WTC11 (cell line): ENCODE results near the gene TSSK2. TPM values are rescaled to one million over a fixed set of nuclear protein-coding genes. Genes with fewer than 3 reads are reported as not detected.

Source experiments
- ATAC-seq: fragments of 200-7000 bp; cut with Tn5 transposase; 2 replicates; pipeline ENCODE4 v1.10.0; 2021; ENCODE audit warnings: mild to moderate bottlenecking, moderate library complexity
- CTCF ChIA-PET: fragments of 300-600 bp; sonication (Branson Sonifier 250); formaldehyde crosslinking; loops from one replicate; lab custom pipeline; 2021; ENCODE audit warnings: antibody characterized with exemption; lab: Charles Lee
- POLR2A ChIA-PET: fragments of 350-600 bp; sonication (Branson Sonifier 250); formaldehyde crosslinking; loops from one replicate; lab custom pipeline; 2021; ENCODE audit warnings: antibody characterized with exemption; lab: Charles Lee
- DNase-seq: peaks from one replicate; pipeline ENCODE4 v3.0.0; 2021; ENCODE audit warnings: low spot score
- H3K27ac Mint-ChIP-seq: 2 replicates; pipeline ENCODE4 v1.8.0; 2021; ENCODE audit warnings: mixed read lengths
- H3K27me3 Mint-ChIP-seq: 2 replicates; pipeline ENCODE4 v1.8.0; 2021; ENCODE audit warnings: low read depth, mild to moderate bottlenecking, moderate library complexity, mixed read lengths
- H3K36me3 Mint-ChIP-seq: 2 replicates; pipeline ENCODE4 v1.8.0; 2021; ENCODE audit warnings: mixed read lengths
- H3K4me1 Mint-ChIP-seq: 2 replicates; pipeline ENCODE4 v1.8.0; 2022; ENCODE audit warnings: mixed read lengths
- H3K4me3 Mint-ChIP-seq: 2 replicates; pipeline ENCODE4 v1.8.0; 2021; ENCODE audit warnings: mild to moderate bottlenecking, moderate library complexity, mixed read lengths
- H3K9me3 Mint-ChIP-seq: 2 replicates; pipeline ENCODE4 v1.8.0; 2021; ENCODE audit warnings: mixed read lengths
- ATF3 ChIP-seq: sonication (generic); formaldehyde crosslinking; conservative IDR thresholded peaks from 2 replicates; pipeline ENCODE4 v1.8.1; 2022; ENCODE audit warnings: mild to moderate bottlenecking, missing genetic modification reagents
- ATF6 ChIP-seq: sonication (generic); formaldehyde crosslinking; IDR thresholded peaks from 2 replicates; pipeline ENCODE4 v1.8.1; 2023; ENCODE audit warnings: mild to moderate bottlenecking, missing genetic modification reagents
- CTCF ChIP-seq: fragments of 200-600 bp; IDR thresholded peaks from 2 replicates; pipeline ENCODE4 v1.8.0; 2022; ENCODE audit warnings: antibody characterized with exemption
- ELF4 ChIP-seq: sonication (generic); formaldehyde crosslinking; IDR thresholded peaks from 2 replicates; pipeline ENCODE4 v1.8.1; 2022; ENCODE audit warnings: low read depth, mild to moderate bottlenecking, moderate library complexity, missing genetic modification reagents
- FOXK1 ChIP-seq: sonication (generic); formaldehyde crosslinking; IDR thresholded peaks from 2 replicates; pipeline ENCODE4 v1.8.0; 2022; ENCODE audit warnings: mild to moderate bottlenecking, moderate library complexity, missing genetic modification reagents
- GABPB1 ChIP-seq: sonication (generic); formaldehyde crosslinking; IDR thresholded peaks from 2 replicates; pipeline ENCODE4 v1.8.1; 2023; ENCODE audit warnings: mild to moderate bottlenecking, missing genetic modification reagents
- HMGA2 ChIP-seq: fragments of 250-450 bp; sonication (Bioruptor Pico); IDR thresholded peaks from 2 replicates; pipeline ENCODE4 v1.4.0; 2021; ENCODE audit warnings: mild to moderate bottlenecking, moderate library complexity
- HMGXB4 ChIP-seq: sonication (generic); formaldehyde crosslinking; IDR thresholded peaks from 2 replicates; pipeline ENCODE4 v1.8.1; 2023; ENCODE audit warnings: mild to moderate bottlenecking, moderate library complexity, missing genetic modification reagents
- IRF1 ChIP-seq: sonication (generic); formaldehyde crosslinking; IDR thresholded peaks from 2 replicates; pipeline ENCODE4 v1.8.0; 2023; ENCODE audit warnings: missing genetic modification reagents
- SP1 ChIP-seq: sonication (generic); formaldehyde crosslinking; conservative IDR thresholded peaks from 2 replicates; pipeline ENCODE4 v1.8.1; 2022; ENCODE audit warnings: missing genetic modification reagents
- STAT6 ChIP-seq: sonication (generic); formaldehyde crosslinking; conservative IDR thresholded peaks from 2 replicates; pipeline ENCODE4 v1.8.1; 2023; ENCODE audit warnings: mild to moderate bottlenecking, low read depth, missing genetic modification reagents, moderate library complexity
- TCF7 ChIP-seq: sonication (generic); formaldehyde crosslinking; IDR thresholded peaks from 2 replicates; pipeline ENCODE4 v1.8.0; 2022; ENCODE audit warnings: mild to moderate bottlenecking, low read depth, missing genetic modification reagents, moderate library complexity
- TEAD4 ChIP-seq: sonication (generic); formaldehyde crosslinking; IDR thresholded peaks from 2 replicates; pipeline ENCODE4 v1.8.0; 2022; ENCODE audit warnings: mild to moderate bottlenecking, missing genetic modification reagents
- USF1 ChIP-seq: sonication (generic); formaldehyde crosslinking; IDR thresholded peaks from 2 replicates; pipeline ENCODE4 v1.8.0; 2022; ENCODE audit warnings: mild to moderate bottlenecking, missing genetic modification reagents
- USF2 ChIP-seq: sonication (generic); formaldehyde crosslinking; IDR thresholded peaks from 2 replicates; pipeline ENCODE4 v1.8.1; 2023; ENCODE audit warnings: mild to moderate bottlenecking, missing genetic modification reagents, moderate library complexity
- ZNF138 ChIP-seq: sonication (generic); formaldehyde crosslinking; conservative IDR thresholded peaks from 2 replicates; pipeline ENCODE4 v1.8.1; 2022; ENCODE audit warnings: mild to moderate bottlenecking, moderate library complexity, missing genetic modification reagents
- ZNF263 ChIP-seq: sonication (generic); formaldehyde crosslinking; IDR thresholded peaks from 2 replicates; pipeline ENCODE4 v1.8.1; 2022; ENCODE audit warnings: low read depth, mild to moderate bottlenecking, moderate library complexity, missing genetic modification reagents
- ZNF396 ChIP-seq: fragments of 250-450 bp; sonication (Bioruptor Pico); IDR thresholded peaks from 2 replicates; pipeline ENCODE4 v1.8.0; 2021; ENCODE audit warnings: mild to moderate bottlenecking, moderate library complexity, borderline replicate concordance
- ZNF416 ChIP-seq: fragments of 250-450 bp; sonication (Bioruptor Pico); IDR thresholded peaks from 2 replicates; pipeline ENCODE4 v1.9.0; 2021; ENCODE audit warnings: mild to moderate bottlenecking, inconsistent platforms
- ZNF423 ChIP-seq: fragments of 250-450 bp; sonication (Bioruptor Pico); IDR thresholded peaks from 2 replicates; pipeline ENCODE4 v2.1.2; 2022; ENCODE audit warnings: mild to moderate bottlenecking, moderate library complexity
- total RNA-seq: library from RNA; stranded (reverse); gene quantifications from 3 replicates; pipeline ENCODE4 v1.2.3, GENCODE V29; 2021

TSSK2 gene
- total RNA-seq, 1 experiment from 2014 or later: not detected

GRCh38 chr22:19168088-19168890, 37.2 kb downstream of the TSSK2 start:
- Mint-ChIP-seq H3K4me3 (no peak overlapping the region; the same call in 1 of the 2 replicates), H3K9me3 (no peaks in the 10 kb centered on the region), H3K36me3 (no peaks in the 10 kb centered on the region), H3K27me3 (peaks cover 64% of the 10 kb centered on the region), H3K27ac (no peak overlapping the region), H3K4me1 (peaks cover 31% of the 10 kb centered on the region)
- DNase-seq: no peak
- POLR2A ChIA-PET: no interaction called here
- no peak for TF ChIP-seq USF2
- no peak for TF ChIP-seq ATF6 (CRISPR knock-in tag)
- no peak for TF ChIP-seq HMGXB4 (CRISPR knock-in tag)
- TF ChIP-seq TEAD4 (CRISPR knock-in tag): no peak
- TF ChIP-seq GABPB1 (CRISPR knock-in tag): no peak
- TF ChIP-seq ZNF263 (CRISPR knock-in tag): no peak
- TF ChIP-seq ZNF396 (CRISPR knock-in tag): no peak
- CTCF ChIA-PET: interaction anchor here (1.0 to 2.3 kb wide), 7 partner anchors 10 to 24 kb away, joined by 3 to 9 read pairs (median 4); partner anchors contain the start of genes ESS2 and SLC25A1
- ATAC-seq: peak; percentile 9

GRCh38 chr22:19169002-19169946, 38.2 kb downstream of the TSSK2 start:
- H3K4me3 Mint-ChIP-seq: peak overlapping the region; percentile 95

More at GRCh38 chr22:19169002-19169946, 38.2 kb downstream of the TSSK2 start:
- no peaks in the 10 kb centered on the region for H3K9me3 Mint-ChIP-seq
- POLR2A ChIA-PET: no interaction called here
- no peak overlapping the region for H3K27ac Mint-ChIP-seq
- DNase-seq (no peak), ATAC-seq (no peak)
- H3K27me3 Mint-ChIP-seq: peaks cover 64% of the 10 kb centered on the region
- H3K36me3 Mint-ChIP-seq: no peaks in the 10 kb centered on the region
- peaks cover 41% of the 10 kb centered on the region for H3K4me1 Mint-ChIP-seq
- CTCF ChIA-PET: interaction anchor here (1.0 to 2.3 kb wide), 5 partner anchors 10 to 25 kb away, joined by 3 to 9 read pairs (median 8); partner anchors contain the start of genes ESS2 and SLC25A1
- TF ChIP-seq ZNF138 (CRISPR knock-in tag) (no peak), ZNF416 (CRISPR knock-in tag) (no peak), ATF3 (CRISPR knock-in tag) (no peak), TCF7 (CRISPR knock-in tag) (no peak), HMGA2 (no peak), ELF4 (CRISPR knock-in tag) (no peak), STAT6 (CRISPR knock-in tag) (no peak), SP1 (CRISPR knock-in tag) (no peak), IRF1 (CRISPR knock-in tag) (no peak), ZNF423 (CRISPR knock-in tag) (no peak), ZNF396 (CRISPR knock-in tag) (no peak), USF1 (no peak), FOXK1 (no peak), CTCF (no peak)
